GM12801 (cell line): ENCODE results near the gene CATSPER3.

Experiments used
- TF ChIP-seq, protein P1 (sequence below): IDR thresholded peaks from one replicate; pipeline ENCODE4 v1.5.1; 2011; ENCODE audit warnings: control low read depth; ENCODE audit not compliant: insufficient read length; ENCODE audit errors: extremely low read depth

CATSPER3 gene

DNA sequence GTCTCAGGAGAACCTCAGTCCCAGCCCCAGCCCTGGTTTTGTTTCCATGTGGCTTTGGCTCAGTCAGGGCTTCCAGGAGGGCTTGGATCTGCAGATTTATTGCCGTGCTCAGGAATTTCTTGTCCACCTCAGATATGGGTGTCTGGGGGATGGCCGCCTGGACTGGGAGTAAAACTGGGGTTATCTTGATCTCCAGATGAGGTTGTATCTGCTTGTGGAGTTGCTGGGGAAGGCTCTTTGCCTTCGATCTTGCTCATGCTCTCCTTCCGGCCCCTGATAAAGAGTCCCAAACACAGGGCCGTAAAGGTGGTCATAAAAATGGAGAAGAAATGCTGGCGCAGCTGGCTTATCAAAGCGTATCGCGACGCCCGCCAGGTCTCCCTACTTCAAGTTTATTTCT lies 84.2 kb downstream of the CATSPER3 start:
- TF ChIP-seq, protein P1, sequence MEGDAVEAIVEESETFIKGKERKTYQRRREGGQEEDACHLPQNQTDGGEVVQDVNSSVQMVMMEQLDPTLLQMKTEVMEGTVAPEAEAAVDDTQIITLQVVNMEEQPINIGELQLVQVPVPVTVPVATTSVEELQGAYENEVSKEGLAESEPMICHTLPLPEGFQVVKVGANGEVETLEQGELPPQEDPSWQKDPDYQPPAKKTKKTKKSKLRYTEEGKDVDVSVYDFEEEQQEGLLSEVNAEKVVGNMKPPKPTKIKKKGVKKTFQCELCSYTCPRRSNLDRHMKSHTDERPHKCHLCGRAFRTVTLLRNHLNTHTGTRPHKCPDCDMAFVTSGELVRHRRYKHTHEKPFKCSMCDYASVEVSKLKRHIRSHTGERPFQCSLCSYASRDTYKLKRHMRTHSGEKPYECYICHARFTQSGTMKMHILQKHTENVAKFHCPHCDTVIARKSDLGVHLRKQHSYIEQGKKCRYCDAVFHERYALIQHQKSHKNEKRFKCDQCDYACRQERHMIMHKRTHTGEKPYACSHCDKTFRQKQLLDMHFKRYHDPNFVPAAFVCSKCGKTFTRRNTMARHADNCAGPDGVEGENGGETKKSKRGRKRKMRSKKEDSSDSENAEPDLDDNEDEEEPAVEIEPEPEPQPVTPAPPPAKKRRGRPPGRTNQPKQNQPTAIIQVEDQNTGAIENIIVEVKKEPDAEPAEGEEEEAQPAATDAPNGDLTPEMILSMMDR: no peak

DNA sequence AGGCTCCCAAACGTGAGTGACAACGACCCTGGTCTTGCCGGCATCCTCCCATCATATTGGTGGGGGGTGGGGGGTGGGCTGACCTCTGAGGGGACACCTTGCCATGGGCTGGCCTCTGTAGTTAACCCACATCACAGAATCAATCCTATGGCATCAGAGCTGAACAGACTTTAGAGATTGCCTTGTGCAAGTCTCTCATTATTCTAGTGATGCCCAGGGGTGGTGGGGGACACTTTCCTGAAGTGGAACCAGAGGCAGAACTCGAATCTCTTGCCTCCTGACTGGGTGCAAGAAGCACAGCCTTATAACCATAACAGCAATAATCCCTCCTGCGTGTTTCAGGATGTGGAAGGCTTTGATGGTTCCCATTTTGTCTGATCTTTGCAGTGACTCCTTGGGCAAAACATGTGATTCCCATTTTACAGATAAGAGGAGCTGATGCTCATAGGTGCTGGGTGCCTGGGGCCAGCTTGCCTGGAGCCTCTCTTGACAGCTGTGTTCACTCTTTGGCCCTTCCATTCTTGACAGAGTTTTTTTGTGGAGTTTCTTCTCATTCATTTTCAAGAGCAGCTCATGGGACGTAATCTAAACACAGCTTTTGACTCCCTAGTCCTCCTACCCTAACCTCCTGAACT lies 84.9 kb downstream of the CATSPER3 start:
- TF ChIP-seq, protein P1: no peak

DNA sequence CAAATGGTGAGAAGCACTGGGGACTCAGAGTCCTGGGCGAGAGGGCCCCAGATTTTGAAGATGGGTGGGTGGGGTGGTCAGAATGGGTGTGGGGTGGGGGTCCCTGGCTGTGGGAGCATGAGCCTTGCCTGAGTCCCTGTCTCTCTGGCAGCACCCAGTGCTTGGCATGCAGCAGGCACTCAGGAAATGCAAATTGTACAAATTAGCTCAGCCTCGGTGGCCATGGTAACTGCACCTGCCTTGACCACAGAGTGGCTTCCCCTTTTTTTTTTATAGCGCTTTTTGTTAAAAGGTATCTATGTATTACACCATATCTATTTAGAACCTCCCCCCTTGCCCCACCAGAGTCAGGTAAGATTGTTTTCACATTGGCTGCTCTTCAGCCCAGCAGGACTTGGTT lies 85.6 kb downstream of the CATSPER3 start:
- TF ChIP-seq, protein P1: no peak

DNA sequence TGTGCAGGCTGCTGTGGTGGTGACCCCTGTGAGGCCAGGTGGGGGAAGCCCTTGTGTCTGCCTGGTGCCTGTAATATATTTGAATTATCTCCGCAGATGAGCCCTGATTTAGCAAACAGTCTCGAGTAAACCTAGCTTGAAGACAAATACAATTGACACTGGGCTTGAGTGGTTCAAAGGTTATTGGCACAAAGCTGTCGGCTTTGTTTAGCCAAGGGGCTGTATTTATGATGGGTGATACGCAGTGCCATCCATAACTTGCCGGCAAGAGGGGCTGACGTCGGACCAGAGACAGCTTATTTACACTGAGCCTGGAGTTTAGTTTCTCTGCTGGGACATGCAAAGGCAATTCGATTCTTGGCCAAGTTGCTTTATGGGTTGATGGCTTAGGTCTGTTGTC lies 86.3 kb downstream of the CATSPER3 start:
- TF ChIP-seq, protein P1: no peak

DNA sequence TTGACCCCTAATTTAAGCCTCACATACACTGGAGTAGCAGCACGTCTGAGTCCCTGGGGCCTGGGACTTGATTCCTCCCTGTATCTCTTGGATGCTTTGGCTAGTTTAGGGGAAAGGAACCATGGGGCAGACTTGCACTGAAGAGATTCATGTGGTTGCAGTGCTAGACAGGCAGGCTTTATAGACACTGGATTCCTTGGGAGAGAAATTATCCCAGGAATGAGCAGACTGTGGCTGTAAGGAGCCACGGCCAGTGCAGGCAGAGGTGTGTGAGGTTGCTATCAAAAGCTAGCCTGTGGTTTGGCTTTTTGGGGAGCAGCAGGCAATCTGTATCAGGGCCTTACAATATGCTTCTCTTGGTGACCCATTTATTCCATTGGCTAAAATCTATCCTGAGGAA lies 86.8 kb downstream of the CATSPER3 start:
- TF ChIP-seq, protein P1: no peak

DNA sequence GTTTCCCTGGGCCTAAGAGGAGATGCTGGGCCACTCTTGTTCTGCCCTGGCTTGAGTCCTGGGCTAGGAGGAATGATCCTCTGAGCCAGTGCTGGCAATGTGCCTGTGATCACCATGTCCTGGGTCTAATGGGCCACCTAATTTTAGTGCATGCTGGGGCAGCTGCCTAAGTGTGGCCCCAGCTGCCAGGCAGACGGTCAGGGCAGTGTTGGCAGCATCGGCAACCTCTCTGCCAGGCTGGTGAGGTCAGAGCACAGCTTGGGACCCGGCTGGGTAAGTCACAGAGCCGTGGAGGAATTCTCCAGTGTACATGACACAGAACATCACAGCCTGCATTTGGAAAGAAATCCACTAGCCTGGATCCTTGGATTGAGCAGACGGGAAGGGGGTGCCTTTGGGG lies 87.7 kb downstream of the CATSPER3 start:
- TF ChIP-seq, protein P1: no peak

DNA sequence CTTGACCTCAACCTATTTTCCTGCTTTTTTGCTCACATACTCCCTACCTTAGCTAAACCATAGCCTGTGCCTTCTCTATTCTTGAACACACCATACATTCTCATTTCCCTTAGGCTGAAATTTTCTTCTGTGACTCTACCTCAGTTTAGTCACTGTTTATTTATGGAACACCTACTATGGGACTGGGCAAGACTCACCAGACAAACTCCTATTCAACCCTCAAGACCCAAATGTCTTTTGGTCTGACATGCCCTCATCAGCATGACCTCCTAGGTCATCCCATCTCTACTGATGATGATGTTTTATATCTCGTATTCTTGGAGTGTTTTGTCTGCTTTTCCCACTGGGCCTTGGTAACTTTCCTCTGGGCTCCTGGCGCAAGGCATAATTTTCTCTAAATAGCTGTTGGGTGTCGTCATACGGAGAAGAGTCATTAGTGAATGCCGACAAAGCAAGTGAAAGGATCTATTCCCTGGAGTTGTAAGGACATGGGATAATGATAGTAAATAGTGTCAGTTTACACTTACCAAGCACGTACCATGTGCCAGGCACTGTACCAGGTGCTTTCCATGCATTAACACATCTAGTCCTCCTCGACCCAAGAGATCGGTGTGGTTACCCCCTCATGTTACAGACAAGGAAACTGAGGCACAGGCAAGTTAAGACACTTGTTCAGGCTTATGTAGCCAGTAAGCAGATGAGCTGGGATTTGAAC lies 88.8 kb downstream of the CATSPER3 start:
- TF ChIP-seq, protein P1: no peak
